ENCODE measurements around the gene SRP19. TPM values are rescaled to one million over a fixed set of nuclear protein-coding genes. Genes with fewer than 3 reads are reported as not detected.
"Not testable (repeated sequence)": the region's sequence is repeated elsewhere in the genome, so short reads cannot be mapped to it uniquely, and the experiment has no call there.

SRP19 gene
- total RNA-seq, 1 donor from 2014 or later = 53.3 TPM

GRCh38 chr5:112847306-112847705 is 13.8 kb upstream of the SRP19 start:
- Mint-ChIP-seq H3K27me3 (ENCODE audit: low read depth) (peaks cover 2% of the 10 kb centered on the region), H3K9me3 (peaks cover 3% of the 10 kb centered on the region), H3K4me1 (peaks cover 4% of the 10 kb centered on the region), H3K36me3 (ENCODE audit: low read depth) (peaks cover 6% of the 10 kb centered on the region), H3K27ac (ENCODE audit: unreplicated experiment) (no peak overlapping the region), H3K4me3 (no peak overlapping the region)
- no peak for DNase-seq (ENCODE audit: low read depth, low spot score)
- no peak for TF ChIP-seq CTCF (conservative IDR thresholded peaks at IDR 0.05)

DNA sequence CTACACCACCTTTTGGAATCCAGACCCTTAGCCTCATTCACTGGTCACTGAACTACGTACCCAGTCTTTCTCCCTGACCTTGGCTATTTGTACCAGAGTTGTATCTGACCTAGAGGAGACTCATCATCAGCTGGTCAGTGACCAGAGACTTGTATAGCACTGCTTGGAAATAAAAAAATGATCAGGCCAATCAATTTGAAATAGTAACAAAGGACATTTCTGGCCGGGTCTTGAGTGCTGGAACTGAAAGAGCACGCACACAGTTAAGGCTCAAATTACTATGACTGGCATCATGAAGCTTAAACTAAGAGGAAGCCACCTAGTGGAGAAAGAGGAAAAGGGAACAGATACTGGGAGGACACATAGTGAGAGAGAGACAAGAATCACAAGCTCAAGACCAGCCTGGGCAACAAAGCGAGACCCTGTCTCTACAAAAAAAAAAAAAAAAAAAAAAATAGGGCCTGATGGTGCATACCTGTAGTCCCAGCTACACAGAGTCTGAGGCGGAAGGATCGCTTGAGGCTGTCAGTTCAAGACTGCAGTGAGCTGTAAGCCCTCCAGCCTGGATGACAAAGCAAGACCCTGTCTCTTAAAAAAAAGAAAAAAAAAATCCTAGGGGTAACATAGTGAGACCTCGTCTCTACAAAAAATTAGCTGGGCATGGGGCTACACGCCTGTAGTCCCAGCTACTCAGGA is 12.8 kb upstream of the SRP19 start:
- Mint-ChIP-seq H3K27me3 (ENCODE audit: low read depth) (peaks cover 5% of the 10 kb centered on the region), H3K27ac (ENCODE audit: unreplicated experiment) (no peak overlapping the region), H3K4me3 (peak overlapping the region; percentile 6), H3K4me1 (peaks cover 4% of the 10 kb centered on the region), H3K36me3 (ENCODE audit: low read depth) (no peaks in the 10 kb centered on the region), H3K9me3 (no peaks in the 10 kb centered on the region)
- no peak for DNase-seq (ENCODE audit: low read depth, low spot score)
- TF ChIP-seq CTCF (conservative IDR thresholded peaks at IDR 0.05) = peak; percentile 73

- no peak for TF ChIP-seq CTCF (conservative IDR thresholded peaks at IDR 0.05)
- Mint-ChIP-seq H3K36me3 (ENCODE audit: low read depth) (no peaks in the 10 kb centered on the region), H3K4me1 (peaks cover 4% of the 10 kb centered on the region), H3K27me3 (ENCODE audit: low read depth) (peaks cover 17% of the 10 kb centered on the region), H3K27ac (ENCODE audit: unreplicated experiment) (no peak overlapping the region), H3K4me3 (no peak overlapping the region), H3K9me3 (peaks cover 5% of the 10 kb centered on the region)
- no peak for DNase-seq (ENCODE audit: low read depth, low spot score)
Measured at GRCh38 chr5:112849912-112850311, 11.2 kb upstream of the SRP19 start.

- peaks cover 45% of the 10 kb centered on the region for H3K27me3 Mint-ChIP-seq (ENCODE audit: low read depth)
- peaks cover 7% of the 10 kb centered on the region for H3K9me3 Mint-ChIP-seq
- no peak overlapping the region for H3K4me3 Mint-ChIP-seq
- H3K27ac Mint-ChIP-seq (ENCODE audit: unreplicated experiment) = no peak overlapping the region
- no peaks in the 10 kb centered on the region for H3K4me1 Mint-ChIP-seq
- no peak for TF ChIP-seq CTCF (conservative IDR thresholded peaks at IDR 0.05)
- DNase-seq (ENCODE audit: low read depth, low spot score) = no peak
- H3K36me3 Mint-ChIP-seq (ENCODE audit: low read depth) = no peaks in the 10 kb centered on the region
Measured at GRCh38 chr5:112854651-112855050, 6.4 kb upstream of the SRP19 start.

- Mint-ChIP-seq H3K4me3 (no peak overlapping the region), H3K9me3 (peaks cover 11% of the 10 kb centered on the region), H3K36me3 (ENCODE audit: low read depth) (peaks cover 7% of the 10 kb centered on the region), H3K27ac (ENCODE audit: unreplicated experiment) (no peak overlapping the region), H3K27me3 (ENCODE audit: low read depth) (peaks cover 42% of the 10 kb centered on the region), H3K4me1 (peaks cover 21% of the 10 kb centered on the region)
- DNase-seq (ENCODE audit: low read depth, low spot score) = no peak
- no peak for TF ChIP-seq CTCF (conservative IDR thresholded peaks at IDR 0.05)
Measured at GRCh38 chr5:112857866-112858265, 3.2 kb upstream of the SRP19 start.

GRCh38 chr5:112860571-112860928 is 537 bp upstream of the SRP19 start:
- H3K9me3 Mint-ChIP-seq; H3K36me3 Mint-ChIP-seq (ENCODE audit: low read depth); DNase-seq (ENCODE audit: low read depth, low spot score): not testable (repeated sequence)
- peak overlapping the region; percentile 97 for H3K4me3 Mint-ChIP-seq
- H3K27me3 Mint-ChIP-seq (ENCODE audit: low read depth) = peaks cover 26% of the 10 kb centered on the region
- peaks cover 31% of the 10 kb centered on the region for H3K4me1 Mint-ChIP-seq
- H3K27ac Mint-ChIP-seq (ENCODE audit: unreplicated experiment) = peak overlapping the region; percentile 96

Data from neural crest cell (in vitro differentiated cells).